SH-SY5Y (cell line): ENCODE data around the gene DYRK2.

ENCODE experiments used
- GATA2 ChIP-seq: IDR thresholded peaks from 2 replicates; pipeline ENCODE4 v1.6.1; 2011; ENCODE audit warnings: mild to moderate bottlenecking, low read depth, low read length
- GATA3 ChIP-seq: IDR thresholded peaks from 2 replicates; pipeline ENCODE4 v1.6.1; 2011; ENCODE audit warnings: low read depth, mild to moderate bottlenecking, low read length, moderate library complexity

- TF ChIP-seq GATA3 (no peak), GATA2 (no peak)
These were observed 48.9 kb downstream of the DYRK2 start for GRCh38 chr12:67697443-67697842.
